ENCODE measurements around the gene HTRA3. TPM values are rescaled to one million over a fixed set of nuclear protein-coding genes. Genes with fewer than 3 reads are reported as not detected.

HTRA3 gene
- polyA plus RNA-seq, 1 donor = 7.2 TPM

DNA sequence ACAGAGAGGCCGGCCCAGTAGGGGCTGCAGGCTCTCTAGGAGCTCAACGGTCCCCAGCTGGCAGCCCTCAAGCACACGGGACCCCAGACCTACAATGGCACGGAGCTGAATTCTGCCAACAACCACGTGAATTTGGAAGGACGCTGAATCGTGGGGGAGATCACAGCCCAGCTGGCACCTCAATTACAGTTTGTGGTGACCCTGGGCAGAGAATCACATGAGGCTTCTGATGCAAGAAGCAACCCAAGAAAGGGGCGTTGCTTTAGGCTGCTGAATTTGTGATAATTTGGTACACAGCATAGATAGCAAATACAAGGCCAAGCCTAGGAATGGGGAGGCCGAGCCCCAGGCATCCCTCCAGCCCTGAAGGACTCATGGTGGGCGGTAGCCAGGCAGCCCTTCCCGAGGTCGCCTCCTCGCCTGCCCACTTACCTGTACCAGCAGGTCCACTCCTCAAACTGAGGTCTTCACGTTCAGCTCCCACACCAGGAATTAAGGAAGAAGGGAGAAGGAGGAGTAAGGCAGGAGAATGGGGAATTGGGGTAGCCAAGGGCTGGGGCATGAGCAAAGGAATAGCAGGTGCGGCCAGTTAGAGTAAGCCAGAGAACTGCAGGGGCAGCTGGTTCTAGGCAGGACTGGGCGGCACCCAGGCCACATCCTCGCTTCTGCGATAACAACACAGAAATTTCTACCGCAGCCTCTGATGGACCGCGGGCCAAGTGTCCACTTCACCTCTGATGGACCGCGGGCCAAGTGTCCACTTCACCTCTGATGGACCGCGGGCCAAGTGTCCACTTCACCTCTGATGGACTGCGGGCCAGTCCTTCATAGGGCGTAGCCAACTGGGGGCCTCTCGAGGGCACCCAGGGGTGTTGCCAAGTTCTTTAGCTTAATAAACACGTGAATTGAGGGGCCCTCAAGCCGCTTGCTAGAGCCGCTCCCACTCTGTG lies 23.4 kb upstream of the HTRA3 start:
- DNase-seq = no peak

- DNase-seq = no peak
These were observed 22.3 kb upstream of the HTRA3 start for GRCh38 chr4:8247047-8247930.

- no peak for DNase-seq
These were observed 21.5 kb upstream of the HTRA3 start for GRCh38 chr4:8248091-8248490.

DNA sequence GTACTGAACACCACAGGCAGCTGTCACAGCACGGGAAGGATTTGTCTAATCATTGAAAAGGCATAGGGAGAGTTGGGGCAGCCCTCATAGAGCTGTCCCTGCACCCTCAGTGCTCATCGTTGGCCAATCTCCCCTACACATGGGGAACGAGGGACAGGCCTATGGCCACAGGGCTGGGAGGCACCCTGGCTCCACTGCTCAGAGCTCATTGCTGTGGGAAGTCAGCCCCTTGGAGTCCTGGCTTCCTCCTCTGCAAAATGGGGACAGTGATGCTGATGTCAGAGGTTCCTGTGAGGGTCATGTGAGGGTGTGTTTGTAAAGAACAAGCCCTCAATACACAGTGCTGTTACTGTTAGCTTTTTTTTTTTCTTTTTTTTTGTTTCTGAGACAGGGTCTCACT lies 19.3 kb upstream of the HTRA3 start:
- DNase-seq = no peak

- no peak for DNase-seq
These were observed 18.9 kb upstream of the HTRA3 start for GRCh38 chr4:8250637-8251036.

DNA sequence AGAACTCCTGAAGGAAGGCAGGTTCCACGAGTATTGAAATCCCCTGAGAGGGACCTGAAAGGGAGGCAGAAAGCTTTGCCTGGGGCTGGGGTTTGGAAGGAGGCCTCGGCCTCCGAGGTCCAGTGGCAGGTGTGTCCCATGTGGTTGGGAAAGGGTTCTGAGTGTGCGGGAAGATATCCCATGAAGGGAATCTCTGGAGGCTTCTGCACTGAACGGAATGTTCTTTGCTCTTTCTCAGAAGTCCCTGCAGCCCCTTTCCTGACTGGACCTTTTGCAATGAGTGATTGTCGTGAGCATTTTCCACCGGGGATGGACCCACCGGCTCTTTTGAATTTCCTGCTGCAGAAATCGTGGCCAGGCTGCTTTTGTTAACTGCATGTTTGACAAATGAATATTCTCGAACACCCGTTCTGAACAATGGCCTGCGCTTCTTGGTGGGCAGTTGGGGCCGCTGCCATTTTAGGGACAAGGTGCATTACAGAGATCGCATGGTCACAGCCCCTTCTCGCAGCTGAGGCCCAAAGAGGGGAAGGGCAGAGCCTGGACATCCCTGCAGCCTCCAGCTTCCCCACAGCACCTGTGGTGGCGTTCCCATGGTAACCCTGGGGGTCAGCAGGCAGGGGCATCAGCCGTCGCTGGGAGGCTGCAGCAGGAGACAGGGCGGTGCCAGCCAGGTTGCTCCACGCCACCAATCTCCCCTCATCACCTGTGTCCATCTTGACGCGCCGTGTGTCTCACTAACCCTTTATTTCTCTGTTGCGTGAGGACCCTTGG lies 18.3 kb upstream of the HTRA3 start:
- DNase-seq = no peak

DNA sequence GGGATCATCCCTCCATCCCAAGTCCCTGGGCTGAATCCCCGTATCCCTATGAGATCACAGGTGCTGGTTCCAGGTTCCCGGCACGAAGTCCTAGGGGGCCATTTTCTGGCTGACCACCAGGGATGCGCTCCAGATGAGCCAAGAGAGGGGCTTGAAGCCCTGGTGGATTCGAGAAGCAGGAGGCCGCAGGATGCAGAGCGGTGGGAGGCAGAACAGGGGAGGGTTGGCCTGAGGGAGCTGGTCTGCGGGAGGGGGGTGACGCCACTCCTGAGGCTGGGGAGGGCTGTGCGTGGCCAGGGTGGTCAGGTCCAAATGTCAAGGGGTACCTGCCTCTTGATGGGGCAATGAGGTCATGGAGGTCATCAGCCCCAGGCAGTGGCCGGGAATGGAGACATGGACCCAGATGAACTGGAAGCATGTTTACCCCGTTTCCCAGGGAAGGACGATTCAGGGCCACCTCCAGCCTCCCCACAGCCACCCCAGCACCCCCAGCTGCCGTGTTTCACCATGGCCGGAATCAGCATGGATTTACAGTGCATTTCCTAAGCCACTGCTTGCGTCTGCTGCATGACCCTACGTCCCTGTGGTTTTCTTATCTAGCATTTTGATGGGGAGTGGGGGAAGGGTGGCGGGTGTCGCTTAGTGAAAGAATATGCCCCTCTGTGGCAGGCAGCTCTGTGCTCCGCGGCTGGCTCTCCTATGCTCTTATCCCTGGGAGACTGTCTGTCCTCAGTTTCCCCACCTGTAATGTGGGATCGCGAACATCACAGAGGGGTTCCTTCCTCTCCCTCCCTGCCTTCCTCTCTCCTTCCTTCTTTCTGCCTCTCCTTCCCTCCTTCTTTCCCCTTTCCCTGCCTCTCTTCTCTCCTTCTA lies 17.0 kb upstream of the HTRA3 start:
- no peak for DNase-seq

DNA sequence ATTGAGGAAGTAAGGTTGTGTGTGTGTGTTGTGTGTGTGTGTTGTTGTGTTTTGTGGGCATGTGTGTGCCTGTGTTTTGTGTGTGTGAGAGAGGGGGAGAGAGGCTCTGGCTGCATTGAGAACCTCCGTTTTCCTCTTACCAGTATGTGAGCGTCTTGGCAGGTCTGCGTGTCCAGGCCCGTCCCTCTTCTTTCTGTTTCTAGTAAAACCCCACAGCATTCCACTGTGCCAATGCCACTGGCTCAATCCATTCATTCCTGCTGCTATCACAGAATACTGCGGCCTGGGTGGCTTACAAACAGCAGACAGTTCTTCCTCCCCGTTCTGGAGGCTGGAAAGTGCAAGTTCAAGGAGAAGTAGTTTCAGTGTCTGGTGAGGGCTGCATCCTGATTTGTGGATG lies 15.5 kb upstream of the HTRA3 start:
- DNase-seq = no peak

DNA sequence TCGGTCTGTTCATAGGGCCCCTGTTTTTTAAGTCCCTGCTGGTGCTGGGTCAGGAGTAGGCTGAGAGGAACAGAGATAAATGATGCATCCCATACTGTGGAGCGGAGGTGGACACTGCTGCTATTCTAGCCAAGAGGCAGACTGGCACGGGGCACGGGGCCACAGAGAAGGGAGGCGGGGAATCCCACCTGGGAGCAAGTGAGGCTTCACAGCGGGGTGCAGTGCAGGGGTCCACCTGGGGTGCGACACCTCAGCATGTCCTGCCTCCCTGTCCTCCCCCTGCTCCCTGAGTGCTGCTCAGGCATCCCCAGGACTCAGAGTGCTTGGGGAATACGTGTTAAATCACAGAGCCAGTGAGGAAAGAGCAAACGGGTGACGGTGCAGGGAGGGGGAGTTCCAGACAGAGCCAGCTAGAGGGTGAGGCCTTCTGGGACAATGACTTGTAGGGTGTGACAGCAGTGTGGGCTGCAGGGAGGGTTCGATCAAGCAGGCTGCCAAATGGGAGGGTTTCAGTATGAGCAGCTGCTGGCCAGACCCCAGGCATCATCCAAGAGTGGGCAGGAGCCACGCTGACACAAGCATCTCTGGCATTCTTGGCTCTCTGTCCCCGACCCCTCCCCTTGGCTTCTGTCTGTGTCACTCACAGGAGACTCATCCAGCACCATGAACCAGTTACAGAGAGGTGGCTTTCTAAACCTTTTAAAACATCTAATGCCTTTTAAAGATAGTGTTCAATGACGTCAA lies 13.7 kb upstream of the HTRA3 start:
- no peak for DNase-seq

GRCh38 chr4:8257854-8258253 lies 11.7 kb upstream of the HTRA3 start:
- DNase-seq = no peak

DNA sequence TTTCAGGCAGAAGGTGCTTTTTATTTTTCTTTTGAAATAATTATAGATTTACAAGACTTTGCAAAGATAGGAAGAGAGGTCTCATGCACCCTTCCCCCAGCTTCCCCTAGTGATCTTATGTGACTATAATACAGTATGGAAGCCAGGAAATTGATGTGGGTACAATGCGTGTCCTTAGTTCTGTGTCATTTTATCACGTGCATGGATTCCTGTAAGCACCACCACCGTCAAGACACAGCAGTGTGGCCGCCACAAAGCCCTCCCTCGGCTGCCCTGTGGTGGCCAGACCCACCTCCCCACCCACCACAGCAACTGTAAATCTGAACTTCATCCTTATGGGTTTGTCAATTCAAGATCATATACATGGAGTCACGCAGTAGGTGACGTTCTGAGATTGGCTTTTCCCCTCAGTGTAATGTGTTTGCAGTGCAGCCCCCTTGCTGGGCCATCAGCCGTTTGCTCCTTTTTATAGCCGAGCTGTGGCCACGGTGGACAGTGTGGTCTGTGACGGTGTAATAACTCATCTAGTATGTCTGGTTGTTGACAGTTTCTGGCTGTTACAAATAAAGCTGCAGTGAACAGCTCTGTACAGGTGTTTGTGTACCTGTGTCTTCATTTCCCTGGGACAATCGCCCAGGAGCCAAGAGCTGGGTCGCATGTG lies 10.9 kb upstream of the HTRA3 start:
- no peak for DNase-seq

- no peak for DNase-seq
These were observed 9.7 kb upstream of the HTRA3 start for GRCh38 chr4:8259743-8260430.

DNA sequence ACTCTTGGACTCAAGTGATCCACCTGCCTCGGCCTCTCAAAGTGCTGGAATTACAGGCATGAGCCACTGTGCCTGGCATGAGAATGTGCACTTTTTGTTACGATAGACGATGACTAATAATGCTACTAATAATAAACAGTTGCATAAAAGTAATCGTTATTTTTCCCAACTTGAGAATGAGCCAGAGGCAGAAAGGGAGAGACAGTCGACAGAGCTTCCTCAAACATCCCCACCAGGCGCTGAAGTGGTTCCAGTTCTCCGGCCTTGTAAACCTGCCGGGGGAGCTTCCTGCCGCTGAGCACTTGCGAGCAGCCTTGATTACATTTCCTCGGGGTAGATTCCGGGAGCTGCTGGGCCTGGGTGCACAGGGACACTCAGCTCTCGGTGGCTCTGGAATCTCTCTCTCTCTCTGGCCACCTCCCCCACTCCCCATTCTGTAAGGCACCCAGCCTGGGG lies 8.9 kb upstream of the HTRA3 start:
- no peak for DNase-seq

- DNase-seq = no peak
These were observed 7.6 kb upstream of the HTRA3 start for GRCh38 chr4:8261851-8262535.

- DNase-seq = no peak
These were observed 6.8 kb upstream of the HTRA3 start for GRCh38 chr4:8262637-8263322.

- DNase-seq = no peak
These were observed 6.2 kb upstream of the HTRA3 start for GRCh38 chr4:8263397-8263796.

DNA sequence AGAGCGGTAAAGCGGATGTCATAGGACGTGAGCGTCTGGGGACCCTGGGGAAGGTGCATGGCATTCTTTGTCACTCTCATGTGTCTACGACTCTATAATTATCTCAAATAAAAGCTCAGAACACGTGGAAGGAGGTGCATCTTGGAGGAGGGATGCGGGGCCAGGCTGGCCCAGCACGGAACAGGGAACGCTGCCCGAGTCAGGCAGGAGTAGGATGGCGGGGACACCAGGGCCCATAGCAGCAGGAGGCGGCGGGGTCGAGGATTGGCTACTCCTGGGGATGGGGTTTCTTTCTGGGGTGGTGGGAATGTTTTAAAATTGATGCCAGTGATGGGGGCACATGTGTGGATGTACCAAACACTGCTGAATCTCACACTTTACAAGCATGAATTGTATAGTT lies 5.4 kb upstream of the HTRA3 start:
- no peak for DNase-seq
